Tibial nerve (tissue), 4 donors: ENCODE results near the gene FOXJ2.

ENCODE experiments used
- EP300 ChIP-seq, 2 donors: sonication (generic); formaldehyde crosslinking; IDR thresholded peaks; one replicate each; pipeline ENCODE4 v1.6.1; 2017; ENCODE audit warnings: antibody characterized with exemption in 2 of 2, mild to moderate bottlenecking in 1 of 2
- TF ChIP-seq, protein P1 (sequence below), 5 experiments: fragments of 200-600 bp in 3 of 5; fragments of 450-650 bp in 2 of 5; sonication (generic) in 3 of 5; IDR thresholded peaks; one replicate each; pipeline ENCODE4 v1.5.1; 2016 to 2019; ENCODE audit warnings: antibody characterized with exemption in 5 of 5, mild to moderate bottlenecking in 3 of 5, moderate library complexity in 2 of 5

GRCh38 chr12:8014836-8015235 is 17.7 kb upstream of the FOXJ2 start:
- no peak for TF ChIP-seq EP300 (IDR thresholded peaks at IDR 0.05)
- TF ChIP-seq, protein P1, sequence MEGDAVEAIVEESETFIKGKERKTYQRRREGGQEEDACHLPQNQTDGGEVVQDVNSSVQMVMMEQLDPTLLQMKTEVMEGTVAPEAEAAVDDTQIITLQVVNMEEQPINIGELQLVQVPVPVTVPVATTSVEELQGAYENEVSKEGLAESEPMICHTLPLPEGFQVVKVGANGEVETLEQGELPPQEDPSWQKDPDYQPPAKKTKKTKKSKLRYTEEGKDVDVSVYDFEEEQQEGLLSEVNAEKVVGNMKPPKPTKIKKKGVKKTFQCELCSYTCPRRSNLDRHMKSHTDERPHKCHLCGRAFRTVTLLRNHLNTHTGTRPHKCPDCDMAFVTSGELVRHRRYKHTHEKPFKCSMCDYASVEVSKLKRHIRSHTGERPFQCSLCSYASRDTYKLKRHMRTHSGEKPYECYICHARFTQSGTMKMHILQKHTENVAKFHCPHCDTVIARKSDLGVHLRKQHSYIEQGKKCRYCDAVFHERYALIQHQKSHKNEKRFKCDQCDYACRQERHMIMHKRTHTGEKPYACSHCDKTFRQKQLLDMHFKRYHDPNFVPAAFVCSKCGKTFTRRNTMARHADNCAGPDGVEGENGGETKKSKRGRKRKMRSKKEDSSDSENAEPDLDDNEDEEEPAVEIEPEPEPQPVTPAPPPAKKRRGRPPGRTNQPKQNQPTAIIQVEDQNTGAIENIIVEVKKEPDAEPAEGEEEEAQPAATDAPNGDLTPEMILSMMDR (IDR thresholded peaks at IDR 0.05), result no peak
